ENCODE measurements around the gene LZTS2.
"Not testable (repeated sequence)": the region's sequence is repeated elsewhere in the genome, so short reads cannot be mapped to it uniquely, and the experiment has no call there.

Gene LZTS2, protein sequence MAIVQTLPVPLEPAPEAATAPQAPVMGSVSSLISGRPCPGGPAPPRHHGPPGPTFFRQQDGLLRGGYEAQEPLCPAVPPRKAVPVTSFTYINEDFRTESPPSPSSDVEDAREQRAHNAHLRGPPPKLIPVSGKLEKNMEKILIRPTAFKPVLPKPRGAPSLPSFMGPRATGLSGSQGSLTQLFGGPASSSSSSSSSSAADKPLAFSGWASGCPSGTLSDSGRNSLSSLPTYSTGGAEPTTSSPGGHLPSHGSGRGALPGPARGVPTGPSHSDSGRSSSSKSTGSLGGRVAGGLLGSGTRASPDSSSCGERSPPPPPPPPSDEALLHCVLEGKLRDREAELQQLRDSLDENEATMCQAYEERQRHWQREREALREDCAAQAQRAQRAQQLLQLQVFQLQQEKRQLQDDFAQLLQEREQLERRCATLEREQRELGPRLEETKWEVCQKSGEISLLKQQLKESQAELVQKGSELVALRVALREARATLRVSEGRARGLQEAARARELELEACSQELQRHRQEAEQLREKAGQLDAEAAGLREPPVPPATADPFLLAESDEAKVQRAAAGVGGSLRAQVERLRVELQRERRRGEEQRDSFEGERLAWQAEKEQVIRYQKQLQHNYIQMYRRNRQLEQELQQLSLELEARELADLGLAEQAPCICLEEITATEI

GRCh38 chr10:100999742-101000126 lies at the start of gene LZTS2:
Gene LZTS2 (plus strand): TSS chr10:100999808. CDS start chr10:101002539, 2,731 bp downstream.
- no peak for DNase-seq

DNA sequence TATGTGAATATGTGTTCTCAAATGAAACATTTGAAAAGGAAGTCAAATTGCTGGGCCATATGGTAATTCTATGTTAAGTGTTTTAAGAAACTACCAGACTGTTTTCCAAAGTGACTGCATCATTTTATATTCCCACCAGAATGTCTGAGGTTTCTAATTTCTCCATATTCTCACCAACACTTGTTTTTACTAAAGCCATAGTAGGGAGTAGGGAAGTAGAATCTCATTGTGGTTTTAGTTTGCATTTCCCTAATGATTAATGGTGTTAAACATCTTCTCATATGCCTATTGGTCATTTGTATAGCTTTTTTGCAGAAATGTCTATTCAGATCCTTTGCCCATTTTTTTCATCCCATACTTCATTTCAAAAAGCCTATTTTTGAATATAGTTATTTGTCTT lies 39.4 kb upstream of the LZTS2 start:
- DNase-seq = no peak

DNA sequence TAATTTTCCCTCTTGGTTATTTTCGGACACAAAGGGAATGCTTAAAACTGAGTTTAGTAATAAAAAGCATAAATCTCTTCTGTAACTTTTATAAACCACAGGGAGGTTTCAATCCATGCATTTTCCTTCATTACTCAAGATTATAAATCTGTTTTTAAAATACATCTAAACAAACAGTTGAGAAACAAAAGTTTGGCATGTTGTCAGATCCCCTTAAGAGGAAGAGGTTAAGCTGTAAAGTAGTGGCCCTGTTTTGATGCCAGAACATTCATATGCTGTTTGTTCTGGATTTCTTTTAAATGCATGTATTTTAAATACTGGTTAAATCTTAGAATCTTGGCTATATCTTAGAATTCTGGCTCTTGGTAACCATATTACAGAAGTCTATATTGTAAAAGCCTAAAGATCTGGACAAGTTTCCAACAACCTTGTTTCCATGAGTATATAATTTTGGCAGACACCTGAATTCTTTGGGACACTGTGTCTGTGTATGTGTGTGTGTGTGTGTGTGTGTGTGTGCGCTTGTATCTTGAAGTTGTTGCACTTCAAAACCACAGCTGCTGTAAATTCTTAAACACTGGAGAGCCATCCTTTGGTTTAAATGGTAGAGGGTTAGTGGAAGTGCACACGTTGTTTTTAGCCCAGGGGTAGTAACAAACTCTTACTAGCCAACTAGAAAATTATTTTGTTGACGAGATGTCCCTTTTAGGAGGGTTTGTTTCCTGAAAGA lies 37.1 kb upstream of the LZTS2 start:
- DNase-seq = no peak

DNA sequence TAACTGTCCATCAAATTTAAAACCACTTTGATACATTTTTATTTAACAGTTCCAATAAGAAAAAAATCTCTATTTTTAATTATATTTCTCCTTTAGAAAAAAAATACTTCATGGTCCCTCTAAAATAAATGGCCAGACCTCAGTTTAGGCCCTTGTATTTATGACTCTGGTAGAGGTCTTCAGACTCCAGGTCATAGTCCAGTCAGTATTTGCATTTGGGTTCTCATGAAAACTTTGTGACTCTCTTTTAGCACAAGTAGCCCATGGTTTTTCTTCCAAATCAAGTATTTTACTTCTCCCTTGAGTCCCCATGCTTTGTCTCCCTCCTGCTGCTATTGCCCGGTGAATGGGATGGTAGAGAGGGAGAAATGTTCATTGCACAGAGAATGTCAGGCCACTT lies 35.8 kb upstream of the LZTS2 start:
- DNase-seq = no peak

DNA sequence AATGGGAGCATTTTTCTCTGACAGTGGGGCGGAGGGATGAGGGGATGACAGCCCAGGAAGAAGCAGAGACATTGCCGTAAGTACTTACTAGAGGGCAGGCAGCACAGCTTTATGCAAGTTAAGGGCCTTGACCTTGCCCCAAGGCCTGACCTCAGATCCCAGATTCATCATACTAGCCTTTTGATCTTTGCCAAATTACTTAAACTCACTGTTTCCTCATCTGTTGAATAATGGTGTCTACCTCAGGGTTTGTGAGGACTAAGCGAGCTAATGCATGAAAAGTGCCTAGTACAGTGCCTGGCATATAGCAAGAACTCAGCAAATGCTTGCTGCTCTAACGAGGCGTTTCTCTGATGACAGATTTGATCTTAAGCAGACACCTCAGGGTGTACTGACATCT lies 33.8 kb upstream of the LZTS2 start:
- DNase-seq = no peak

- DNase-seq = no peak
These were observed 32.7 kb upstream of the LZTS2 start for GRCh38 chr10:100966887-100967286.

DNA sequence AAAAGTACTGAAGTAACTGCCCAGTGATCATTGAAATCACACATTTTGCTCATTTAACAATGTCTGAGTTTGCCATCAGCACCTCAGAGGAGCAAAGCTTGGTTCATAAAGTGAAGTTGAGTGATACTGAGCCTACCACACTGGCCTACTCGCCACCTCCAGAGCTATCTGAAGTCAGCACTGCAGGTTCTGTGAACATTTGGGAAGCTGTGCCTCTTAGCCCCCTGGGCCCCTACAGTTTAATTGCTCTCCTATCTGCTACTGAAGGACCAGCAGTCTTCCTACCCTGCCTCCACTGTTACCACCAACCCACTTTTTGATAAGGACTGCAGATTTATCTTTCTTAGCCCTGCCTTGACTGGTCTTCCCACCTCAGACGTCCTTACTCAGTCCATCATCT lies 32.3 kb upstream of the LZTS2 start:
- DNase-seq = no peak

DNA sequence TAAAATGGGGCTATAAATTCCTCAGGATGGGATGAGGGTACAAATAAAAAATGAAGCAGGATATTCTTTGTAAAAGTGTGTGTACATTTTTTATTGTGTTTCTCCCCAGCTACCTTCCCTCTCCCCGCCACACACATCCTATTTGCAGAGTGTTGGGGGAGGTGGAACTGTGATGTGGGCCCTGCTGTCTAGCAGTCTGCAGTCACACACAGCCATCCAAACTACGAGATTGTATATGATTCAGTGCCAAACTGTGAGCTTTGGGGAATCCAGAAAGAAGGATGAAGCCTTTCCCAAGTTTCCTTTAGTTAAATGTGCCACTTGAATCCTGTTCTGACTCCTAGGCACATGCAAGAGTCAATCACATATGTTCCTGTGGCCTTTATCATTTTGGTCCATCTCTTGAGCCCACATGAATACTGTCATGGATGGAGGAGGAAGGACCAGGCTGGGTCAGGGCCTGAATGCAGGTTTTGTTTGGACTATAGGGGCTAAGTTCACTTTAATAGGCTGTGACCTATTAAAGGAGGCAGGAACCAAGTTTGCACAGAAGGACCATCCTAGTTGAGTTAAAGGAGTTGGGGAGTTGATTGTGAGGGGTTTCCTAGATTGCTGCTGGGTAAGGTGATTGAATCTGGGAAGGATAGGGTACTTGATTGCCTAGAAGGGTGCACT lies 31.4 kb upstream of the LZTS2 start:
- no peak for DNase-seq

- DNase-seq = no peak
These were observed 30.8 kb upstream of the LZTS2 start for GRCh38 chr10:100968863-100969186.

GRCh38 chr10:100969187-100970075 lies 30.2 kb upstream of the LZTS2 start, which contains the start of gene SEMA4G:
Gene SEMA4G (plus strand): TSS chr10:100969504. CDS start chr10:100972913, 3,409 bp downstream.
- peak; percentile 29 to 46 for DNase-seq

DNA sequence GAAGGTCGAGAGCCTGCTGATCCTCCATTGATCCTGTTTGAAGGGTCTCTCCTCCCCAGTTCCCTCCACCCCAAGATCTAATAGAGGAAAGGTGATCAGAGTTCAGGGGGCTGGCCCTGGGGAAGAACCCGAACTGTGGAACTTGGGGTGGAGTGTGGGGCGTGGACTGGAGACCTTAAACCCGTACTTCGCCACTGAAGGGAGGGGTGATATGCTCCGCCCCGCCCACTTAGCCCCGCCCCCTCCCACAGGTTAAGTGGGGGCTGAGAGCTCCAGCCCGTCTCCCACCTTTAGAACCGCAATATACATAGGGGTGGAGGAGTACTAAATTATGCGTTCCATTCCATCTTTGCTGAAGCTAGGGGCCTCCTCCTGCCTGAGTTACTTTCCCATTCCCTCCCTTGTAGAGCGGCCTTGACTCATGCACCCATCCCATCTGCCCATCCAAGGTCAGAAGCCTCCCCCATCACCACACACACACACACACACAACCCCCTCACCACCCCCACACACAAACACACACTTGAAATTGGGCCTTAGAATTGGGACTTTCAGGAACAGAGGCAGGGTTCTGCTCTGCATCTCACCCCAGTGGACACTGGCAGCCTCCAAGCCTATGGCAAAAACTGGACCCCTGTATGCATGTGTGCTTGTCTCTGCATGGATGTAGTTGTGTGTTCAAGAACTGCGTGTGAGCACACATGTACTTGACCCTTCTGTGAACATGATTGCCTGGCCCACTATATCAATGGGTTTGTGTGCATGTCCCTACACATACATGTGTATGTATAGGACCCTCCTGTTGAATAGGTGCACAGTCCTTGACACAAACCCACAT lies 29.3 kb upstream of the LZTS2 start:
- DNase-seq = no peak

DNA sequence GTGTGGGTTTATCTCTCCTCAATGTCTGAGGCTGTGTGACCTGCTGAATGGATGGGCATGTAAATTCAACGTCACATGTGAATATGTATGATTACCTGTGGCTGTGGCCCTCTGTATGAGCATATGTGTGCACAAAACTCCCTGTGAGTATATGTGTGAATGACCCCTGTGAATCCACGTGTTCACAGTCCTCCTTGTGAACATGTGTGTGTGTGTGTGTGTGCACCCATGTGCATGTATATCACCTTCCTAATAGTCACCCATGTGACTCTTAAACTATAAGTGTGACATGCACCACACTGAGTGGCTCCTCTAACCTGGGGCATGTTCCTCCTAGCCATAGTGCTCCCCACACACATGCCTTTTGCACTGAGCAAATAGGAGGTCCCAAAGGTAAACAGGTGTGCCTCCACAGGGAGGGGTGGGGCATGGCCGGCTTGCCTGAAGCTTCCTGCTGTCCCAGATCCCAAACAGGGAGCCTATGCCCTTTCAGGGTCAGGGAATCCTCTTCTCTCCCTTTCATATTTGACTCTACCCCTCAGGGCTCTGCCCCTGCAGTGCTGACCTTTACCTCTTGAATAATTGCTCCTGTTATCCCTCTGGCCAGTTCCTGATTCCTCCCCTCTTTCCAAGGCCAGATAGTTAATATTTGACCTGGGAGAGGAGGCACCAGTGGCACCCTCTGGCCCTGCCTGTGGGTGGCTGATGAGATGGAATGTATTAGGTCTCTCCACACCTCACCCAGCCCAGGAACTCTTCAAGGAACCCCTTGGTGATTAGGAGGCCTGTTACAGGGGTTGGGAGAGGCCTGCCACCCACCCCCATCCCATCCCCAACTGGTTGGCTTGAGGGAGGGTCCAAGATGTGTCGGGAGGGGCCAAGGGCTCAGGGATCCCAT lies 28.4 kb upstream of the LZTS2 start:
- DNase-seq = no peak

DNA sequence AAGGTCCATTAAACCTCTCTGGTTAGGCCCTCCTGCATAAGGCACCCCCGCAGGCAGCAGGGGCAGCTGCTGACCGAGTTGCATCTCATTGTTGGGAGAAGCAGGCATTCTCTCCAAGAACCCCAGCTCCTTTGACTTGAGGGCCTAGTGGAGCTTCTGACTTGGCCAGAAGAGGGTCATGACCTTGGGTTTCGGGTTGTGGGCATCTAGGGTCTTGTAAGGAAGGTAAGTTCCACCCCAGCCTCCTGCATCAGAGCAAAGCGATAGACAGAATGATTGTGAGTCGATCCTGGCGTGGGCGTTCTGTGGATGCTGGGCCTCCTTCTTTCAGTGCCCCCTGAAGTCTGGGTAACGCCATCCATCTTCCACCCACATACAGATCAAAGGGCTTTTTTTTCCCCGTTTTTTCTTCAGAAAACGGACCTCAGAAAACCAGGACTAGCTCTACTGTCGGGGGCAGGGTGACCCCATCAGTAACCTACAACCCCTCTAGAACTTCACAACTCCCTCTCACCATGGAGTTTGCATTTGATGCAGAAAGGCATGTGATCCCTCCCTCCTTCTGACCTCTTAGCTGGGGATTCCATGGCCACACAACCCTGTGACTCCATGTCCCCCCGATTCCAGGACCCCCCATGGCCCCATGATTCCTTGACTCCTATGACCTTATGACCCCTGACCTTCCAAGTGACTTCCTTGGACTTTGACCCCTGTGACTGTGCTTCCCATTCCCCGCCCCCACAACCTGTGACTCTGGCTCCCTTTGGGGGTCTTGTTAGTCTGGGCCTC lies 27.3 kb upstream of the LZTS2 start:
- no peak for DNase-seq

DNA sequence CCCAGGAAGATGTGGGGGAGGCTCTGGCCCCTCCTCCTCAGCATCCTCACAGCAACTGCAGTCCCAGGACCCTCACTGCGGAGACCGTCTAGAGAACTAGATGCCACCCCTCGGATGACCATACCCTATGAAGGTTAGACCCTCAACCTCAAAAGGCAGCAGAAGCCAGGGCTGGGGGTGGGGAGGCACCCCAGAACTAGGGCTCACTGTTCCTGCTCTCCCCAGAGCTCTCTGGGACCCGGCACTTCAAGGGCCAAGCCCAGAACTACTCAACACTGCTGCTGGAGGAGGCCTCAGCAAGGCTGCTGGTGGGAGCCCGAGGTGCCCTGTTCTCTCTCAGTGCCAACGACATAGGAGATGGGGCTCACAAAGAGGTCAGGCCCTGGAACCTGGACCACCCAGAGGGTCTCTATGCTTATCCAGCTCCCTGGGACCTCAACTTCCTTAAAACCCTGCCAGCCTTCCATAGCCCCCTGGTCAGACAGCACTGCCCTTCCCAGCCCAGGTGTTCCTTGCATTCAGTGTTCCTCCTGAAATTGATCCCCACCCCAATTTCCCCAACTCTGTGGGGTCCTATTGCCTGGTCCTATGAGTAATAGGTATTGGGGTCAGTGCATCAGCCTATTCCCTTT lies 26.6 kb upstream of the LZTS2 start:
- no peak for DNase-seq

DNA sequence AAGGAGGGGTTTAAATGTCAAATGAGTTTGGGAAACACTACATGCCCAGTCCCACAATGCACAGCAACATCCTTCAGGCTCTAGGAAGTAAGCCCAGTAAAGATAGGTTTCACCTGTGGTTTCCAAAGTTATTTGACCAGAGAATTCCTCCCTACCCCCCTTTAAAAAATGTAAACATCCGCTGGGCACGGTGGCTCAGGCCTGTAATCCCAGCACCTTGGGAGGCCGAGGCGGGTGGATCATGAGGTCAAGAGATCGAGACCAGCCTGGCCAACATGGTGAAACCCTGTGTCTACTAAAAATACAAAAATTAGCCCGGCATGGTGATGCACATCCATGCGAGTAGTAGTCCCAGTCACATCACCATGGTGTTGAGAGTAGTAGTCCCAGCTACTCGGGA lies 24.2 kb upstream of the LZTS2 start:
- not testable (repeated sequence) for DNase-seq

- no peak for DNase-seq
These were observed 22.7 kb upstream of the LZTS2 start for GRCh38 chr10:100976906-100977305.

DNA sequence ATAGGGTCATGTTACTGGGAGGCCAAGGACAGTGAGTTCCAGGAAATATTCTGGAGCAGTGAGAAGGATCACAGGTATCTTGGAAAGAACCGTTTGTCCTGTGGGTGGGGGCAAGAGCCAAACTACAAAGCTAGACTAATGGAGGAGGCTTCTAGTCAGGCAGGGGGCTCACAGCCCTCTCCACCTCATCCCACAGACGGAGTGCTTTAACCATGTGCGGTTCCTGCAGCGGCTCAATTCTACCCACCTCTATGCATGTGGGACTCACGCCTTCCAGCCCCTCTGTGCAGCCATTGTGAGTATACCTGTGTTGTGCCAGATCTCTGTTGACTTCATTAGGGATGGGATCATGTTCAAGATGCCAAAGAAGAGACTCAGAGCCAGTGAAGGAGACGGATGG lies 22.2 kb upstream of the LZTS2 start:
- DNase-seq = no peak

DNA sequence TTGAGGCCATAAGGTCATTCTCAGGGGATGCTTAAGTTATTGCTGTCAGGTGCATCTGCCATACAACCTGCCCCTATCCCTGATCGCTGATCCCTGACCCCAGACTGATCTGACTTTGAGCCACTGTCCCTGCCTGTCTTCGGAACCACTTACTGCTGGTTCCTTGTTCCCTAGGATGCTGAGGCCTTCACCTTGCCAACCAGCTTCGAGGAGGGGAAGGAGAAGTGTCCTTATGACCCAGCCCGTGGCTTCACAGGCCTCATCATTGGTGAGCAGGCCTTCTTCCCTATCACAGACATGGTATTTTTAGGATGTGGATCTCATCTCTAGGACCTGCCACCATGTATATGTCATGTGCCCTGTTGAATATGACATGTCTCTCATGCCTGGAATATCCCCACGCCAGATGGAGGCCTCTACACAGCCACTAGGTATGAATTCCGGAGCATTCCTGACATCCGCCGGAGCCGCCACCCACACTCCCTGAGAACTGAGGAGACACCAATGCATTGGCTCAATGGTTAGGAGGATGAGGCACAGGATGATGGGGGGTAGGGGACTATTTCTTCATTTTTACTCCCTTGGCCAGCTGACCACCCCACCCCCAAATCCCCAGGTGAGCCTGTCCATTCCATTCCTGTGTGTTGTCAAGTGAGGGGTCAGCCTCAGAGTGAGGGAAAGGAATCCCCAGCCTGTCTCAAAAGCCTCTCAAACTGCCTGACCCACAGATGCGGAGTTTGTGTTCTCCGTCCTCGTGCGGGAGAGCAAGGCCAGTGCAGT lies 21.3 kb upstream of the LZTS2 start:
- no peak for DNase-seq

Data from SHP77 (cell line).